ENCODE data around the gene CYP4Z1.
"Not testable (repeated sequence)": the region's sequence is repeated elsewhere in the genome, so short reads cannot be mapped to it uniquely, and the experiment has no call there.

The CYP4Z1 gene

GRCh38 chr1:47128221-47128620 lies 61.2 kb downstream of the CYP4Z1 start:
- DNase-seq: no peak

GRCh38 chr1:47128854-47129253 lies 61.8 kb downstream of the CYP4Z1 start:
- DNase-seq: not testable (repeated sequence)

GRCh38 chr1:47129489-47130230 lies 62.6 kb downstream of the CYP4Z1 start:
- not testable (repeated sequence) for DNase-seq

- DNase-seq: not testable (repeated sequence)
Observed at GRCh38 chr1:47132665-47133064, 65.6 kb downstream of the CYP4Z1 start.

GRCh38 chr1:47137198-47137597 lies 70.2 kb downstream of the CYP4Z1 start, which contains the start of gene CYP4A22:
TSS of gene CYP4A22 (plus strand) at chr1:47137441. CDS start at chr1:47137486, 45 bp downstream.
- DNase-seq: no peak

GRCh38 chr1:47137925-47138615 lies 71.0 kb downstream of the CYP4Z1 start:
- DNase-seq: no peak

- not testable (repeated sequence) for DNase-seq
Observed at GRCh38 chr1:47140358-47140757, 73.3 kb downstream of the CYP4Z1 start.

- DNase-seq: not testable (repeated sequence)
Observed at GRCh38 chr1:47143654-47144053, 76.6 kb downstream of the CYP4Z1 start.

GRCh38 chr1:47146495-47146894 lies 79.5 kb downstream of the CYP4Z1 start:
- not testable (repeated sequence) for DNase-seq

GRCh38 chr1:47147047-47147785 lies 80.2 kb downstream of the CYP4Z1 start:
- no peak for DNase-seq

- not testable (repeated sequence) for DNase-seq
Observed at GRCh38 chr1:47149162-47149561, 82.1 kb downstream of the CYP4Z1 start.

- DNase-seq: not testable (repeated sequence)
Observed at GRCh38 chr1:47156457-47156856, 89.4 kb downstream of the CYP4Z1 start.

GRCh38 chr1:47157957-47158356 lies 90.9 kb downstream of the CYP4Z1 start:
- not testable (repeated sequence) for DNase-seq

GRCh38 chr1:47160716-47161115 lies 93.7 kb downstream of the CYP4Z1 start:
- DNase-seq: no peak

GRCh38 chr1:47161298-47162040 lies 94.4 kb downstream of the CYP4Z1 start:
- no peak for DNase-seq

- no peak for DNase-seq
Observed at GRCh38 chr1:47164552-47164951, 97.5 kb downstream of the CYP4Z1 start.

All from amygdala (tissue), 56 donors.